Measurements from ENCODE around the gene MEP1B.
A peak's percentile ranks its signal among the peaks of the same experiment; 100 is the strongest.
"Not testable (repeated sequence)": the region's sequence is repeated elsewhere in the genome, so short reads cannot be mapped to it uniquely, and the experiment has no call there.

The MEP1B gene

DNA sequence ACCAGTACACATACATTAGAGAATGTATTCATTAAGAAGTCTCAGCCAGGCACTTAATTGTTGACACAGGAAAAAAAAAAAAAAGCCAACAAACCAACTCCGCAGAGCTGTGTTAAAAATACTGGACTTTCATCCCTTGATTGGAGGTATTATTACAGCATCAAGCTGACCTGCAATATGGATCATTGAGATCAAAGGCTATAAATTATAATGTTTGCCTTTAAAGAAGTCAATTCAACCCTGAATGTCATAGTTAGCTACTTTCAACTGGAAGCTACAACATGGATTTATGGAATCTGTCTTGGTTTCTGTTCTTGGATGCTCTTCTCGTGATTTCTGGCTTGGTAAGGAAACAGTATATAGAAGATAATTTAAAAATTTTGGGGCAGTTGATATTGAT lies at the start of gene MEP1B:
Gene MEP1B, plus strand, starts transcription at position 250 of the 400 bp plus-strand sequence. Its CDS starts 32 bp downstream, at position 282.
- DNase-seq, result no peak

DNA sequence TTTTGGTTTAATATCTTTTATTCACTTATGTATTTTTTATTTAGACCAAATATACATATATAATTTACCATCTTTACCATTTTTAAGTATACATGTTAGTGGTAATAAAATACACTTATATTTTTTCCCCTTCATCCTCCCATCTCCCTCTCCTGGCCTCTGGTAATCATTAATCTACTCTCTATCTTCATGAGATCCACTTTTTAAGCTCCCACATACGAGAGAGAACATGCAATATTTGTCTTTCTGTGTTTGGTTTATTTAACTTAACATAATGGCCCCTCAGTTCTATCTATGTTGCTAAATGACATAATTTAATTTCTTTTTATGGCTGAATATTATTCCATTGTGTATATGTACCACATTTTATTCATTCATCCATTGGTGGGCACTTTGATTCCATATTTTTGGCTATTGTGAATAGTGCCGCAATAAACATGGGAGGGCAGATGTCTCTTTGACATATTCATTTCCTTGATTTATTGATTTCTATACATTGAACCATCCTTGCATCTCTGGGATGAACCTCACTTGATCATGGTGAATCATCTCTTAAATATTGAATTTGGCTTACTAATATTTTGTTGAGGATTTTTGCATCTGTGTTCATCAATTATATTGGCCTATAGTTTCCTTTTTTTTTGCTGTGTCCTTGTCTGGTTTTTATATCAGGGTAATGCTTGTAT lies 41.5 kb upstream of the MEP1B start:
- no peak for DNase-seq

DNA sequence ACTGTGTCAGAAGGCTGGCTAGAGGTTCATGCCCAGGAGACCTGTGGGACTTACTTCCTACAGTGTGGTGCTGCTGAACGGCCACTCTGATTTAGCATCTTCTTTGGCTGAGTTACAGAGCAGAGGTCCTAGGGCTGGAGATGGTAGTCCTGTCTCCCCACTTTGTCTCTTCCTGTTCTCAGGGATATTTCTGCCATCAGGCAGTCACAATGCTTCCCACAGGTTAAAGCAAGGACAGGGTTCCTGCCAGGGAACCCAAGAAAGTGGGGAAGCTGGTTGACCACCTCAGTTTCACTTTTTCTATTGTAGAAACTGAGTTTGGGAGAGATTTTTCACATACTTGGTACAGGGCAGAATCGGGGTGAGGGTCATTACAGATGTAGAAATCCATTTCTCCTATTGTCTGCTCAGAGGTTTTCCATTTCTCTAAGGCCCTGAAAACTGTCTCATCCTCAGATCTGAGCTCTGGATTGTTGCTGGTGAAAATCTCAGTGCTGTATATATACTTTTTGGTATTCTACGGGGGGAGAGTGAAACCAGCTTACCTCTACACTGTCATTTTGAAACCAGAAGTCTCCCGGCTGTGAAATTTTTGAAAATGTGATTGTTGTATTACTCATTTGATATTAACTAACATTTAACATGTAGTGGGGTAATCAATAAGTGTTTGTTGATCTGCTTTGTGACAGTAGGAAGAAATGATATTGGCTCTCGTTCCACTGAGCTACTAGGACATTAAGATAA lies 37.0 kb upstream of the MEP1B start:
- DNase-seq, result no peak

DNA sequence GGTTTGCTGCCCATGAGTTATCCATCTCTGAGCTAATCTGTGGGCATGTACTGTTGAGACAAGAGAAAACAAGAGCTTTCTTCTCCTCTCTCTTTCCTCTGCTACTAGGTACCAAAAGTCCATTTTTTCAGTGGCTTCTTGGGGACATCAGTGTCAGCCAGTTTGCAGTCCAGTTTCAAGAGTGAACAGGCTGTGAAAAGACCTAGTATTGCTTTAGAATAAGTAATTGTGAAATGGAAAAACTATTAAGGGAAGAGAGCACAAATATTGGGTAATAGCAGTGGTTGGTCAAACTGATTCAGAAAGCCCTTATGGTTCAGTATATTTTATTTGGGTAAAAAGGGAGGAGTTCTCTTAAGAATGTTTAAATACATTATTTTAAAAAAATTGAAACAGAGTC lies 33.0 kb upstream of the MEP1B start:
- no peak for DNase-seq

DNA sequence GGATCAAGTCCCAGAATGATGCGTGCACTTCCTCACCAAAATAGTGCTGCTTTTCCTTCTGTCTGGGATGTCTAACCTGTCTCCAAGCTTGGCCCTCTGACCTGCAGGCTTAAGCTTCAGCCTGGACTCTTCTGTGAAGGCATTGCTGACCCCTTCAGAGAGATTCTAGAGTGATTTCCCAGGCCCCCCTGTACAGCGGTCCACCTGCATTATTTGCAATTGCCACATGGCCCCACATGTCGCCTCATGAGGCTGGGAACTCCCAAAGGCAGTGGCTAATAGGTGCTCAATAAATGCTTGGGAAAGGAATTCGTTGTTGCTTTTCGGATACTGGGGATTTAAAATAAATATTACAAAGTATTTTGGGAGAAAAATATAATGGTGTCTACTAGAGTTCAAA lies 32.3 kb upstream of the MEP1B start:
- no peak for DNase-seq

DNA sequence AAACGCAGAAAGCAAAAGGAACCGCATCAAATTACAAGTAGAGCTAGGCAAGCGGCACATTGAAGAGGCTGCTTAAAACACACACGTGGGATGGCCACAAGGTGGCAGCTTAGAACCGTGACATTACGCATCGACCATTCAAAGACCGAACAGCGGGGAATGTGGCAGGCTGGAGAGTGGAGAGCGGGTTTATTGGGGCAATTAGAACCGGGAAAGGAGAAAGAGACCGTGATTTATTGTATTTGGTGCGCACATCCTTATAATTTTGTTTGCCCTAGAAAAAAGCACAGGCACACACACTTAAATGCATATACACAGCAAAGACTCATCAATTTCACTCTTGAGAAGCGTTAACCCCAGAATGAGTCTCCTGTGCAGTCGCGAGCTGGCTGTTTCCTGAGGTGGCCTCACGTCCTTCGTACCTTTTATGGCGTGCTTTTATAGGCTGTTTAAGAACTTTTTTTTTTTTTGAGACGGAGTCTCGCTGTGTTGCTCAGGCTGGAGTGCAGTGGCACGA lies 31.7 kb upstream of the MEP1B start:
- DNase-seq, result peak; percentile 94

DNA sequence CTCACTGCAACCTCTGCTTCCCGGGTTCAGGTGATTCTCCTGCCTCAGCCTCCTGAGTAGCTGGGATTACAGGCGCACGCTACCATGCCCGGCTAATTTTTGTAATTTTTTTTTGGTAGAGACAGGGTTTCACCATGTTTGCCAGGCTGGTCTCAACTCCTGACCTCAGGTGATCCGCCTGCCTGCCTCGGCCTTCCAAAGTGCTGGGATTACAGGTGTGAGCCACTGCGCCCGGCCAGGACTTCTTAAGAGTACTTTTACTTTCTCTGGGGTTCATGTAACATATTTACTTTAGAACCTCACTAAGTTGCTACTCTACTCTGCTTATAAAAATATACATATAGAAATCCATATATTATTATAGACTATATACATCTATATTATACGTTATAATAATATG lies 31.2 kb upstream of the MEP1B start:
- not testable (repeated sequence) for DNase-seq

DNA sequence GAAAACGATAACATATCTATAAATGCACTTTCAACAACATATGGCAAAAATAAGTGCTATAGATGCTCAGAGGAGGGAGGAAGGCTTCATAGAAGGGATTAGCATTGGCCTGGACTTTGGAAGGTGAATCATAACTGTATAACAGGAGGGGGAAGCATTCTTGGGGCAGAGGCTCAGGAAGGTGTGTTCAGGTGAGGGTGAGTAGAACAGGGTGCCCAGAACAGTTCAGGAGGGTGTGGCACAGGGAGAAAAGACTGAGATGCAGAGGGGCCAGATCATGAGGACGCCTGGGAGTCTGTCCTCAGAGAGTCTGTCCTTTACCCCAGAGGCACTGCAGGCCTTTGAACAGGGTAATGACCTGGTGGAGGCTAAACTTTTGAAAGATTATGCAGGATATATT lies 29.3 kb upstream of the MEP1B start:
- DNase-seq, result no peak

DNA sequence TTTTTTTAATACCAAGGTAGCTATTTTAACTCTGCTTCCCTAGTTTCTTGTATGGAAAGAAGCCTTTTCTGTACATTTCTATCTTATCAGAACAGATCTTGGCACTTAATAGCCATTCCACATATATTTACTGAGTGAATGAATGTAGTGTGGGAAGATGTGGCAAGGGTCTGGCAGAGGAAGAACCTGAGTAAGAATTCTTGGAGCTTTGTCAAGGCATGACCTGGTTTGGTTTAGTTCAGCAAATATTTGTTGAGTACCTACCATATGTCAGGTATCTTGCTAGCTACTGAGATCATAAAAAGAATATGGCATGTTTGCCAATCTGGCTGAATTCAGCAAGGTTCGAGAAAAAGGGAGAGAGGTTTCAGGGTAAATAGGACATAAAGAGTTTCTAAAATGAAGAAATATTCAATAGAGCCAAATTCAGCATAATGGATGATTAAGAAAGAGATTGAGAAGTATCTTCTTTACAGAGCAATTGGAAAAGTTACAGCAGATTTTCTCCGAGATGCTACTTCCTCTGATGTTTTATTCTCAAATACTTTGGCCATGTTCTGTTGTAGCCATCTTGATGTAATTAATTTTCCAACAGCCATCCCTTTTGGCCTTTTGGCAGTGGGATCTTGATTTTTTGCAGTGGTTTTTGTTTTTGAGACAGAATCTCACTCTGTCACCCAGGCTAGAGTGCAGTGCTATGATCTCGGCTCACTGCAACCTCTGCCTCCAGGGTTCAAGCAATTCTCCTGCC lies 21.7 kb upstream of the MEP1B start:
- no peak for DNase-seq

DNA sequence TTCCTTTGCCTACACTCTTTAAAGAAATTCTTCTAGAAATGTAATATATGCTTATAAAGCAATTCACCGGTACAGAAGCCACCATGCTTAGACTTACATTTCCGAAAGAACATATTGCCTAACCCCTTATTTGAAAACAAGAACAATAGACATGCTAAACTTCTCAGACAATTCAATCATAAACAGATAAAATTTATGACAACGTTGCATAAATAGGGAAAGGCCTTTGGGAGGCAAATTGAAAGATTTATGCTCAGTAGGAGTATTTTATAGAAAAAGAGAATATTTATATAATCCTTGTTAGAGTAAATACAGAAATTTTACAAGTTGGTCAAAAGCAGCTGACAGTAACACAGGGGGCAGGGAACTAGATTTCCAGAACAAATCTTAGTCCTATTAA lies 16.2 kb upstream of the MEP1B start:
- no peak for DNase-seq

DNA sequence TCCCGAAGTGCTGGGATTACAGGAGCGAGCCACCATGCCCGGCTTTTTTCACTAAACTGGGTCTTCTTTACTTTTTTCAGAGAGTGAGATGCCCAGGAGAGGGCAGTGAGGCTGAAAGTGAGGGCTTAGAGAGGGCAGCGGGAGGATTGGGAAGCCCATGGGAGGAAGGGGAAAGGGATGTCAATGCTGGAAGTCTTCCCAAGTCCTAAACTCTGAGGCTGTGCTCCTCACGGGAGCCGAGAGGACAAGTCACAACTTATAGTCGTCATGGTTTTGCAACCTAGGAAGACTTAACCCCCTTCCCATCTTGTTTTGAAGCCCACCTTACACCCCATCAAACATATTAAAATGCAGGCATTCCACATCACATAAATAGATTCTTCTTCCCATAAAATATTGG lies 15.1 kb upstream of the MEP1B start:
- no peak for DNase-seq

DNA sequence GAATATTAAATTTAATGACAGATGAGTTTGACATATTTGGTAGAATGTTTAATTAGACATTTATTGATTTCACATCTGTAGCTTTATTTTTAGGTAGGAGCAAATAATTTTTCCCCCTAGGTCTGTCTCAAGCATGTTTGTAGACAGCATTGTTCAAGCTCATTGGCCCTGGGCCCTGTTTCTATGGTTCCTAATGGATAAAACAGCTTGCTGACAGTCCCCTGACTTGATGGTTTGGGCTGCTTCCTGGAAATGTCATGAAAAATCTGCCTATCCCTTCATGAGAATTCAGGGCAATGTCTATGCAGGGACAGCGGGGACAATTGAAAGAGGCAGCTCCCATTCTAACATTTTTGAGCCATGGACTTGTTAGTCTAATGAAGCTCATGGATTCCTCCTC lies 14.6 kb upstream of the MEP1B start:
- DNase-seq, result no peak

DNA sequence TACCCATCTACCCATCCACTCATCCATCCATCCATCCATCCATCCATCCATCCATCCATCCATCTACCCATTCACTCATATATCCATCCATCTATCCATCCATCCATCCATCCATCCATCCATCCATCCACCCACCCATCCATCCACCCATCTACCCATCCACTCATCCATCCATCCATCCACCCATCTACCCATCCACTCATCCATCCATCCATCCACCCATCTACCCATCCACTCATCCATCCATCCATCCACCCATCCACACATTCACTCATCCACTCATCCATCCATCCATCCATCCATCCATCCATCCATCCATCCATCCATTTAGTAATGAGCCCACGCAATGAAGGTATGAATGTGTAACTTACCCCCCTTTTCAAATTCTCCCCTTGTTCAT lies 13.1 kb upstream of the MEP1B start:
- DNase-seq, result not testable (repeated sequence)

DNA sequence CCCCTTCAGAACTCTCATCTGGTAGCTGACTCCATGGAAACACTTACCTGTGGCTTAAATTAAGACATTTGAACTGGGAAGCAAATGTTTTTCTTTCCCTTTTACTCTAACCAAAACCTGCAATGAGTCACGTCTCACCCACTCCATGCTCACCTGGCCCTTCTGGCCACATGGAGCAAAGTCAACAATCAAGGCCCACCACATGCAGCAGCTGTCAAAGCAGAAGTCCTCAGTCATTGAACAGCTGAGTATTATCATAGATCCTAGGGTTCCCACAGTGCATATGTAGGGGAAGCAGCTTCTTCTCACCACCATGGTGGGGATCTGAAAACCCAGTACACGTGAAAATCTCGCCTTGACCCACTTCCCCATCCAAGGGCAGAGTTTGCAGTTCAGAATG lies 12.3 kb upstream of the MEP1B start:
- no peak for DNase-seq

DNA sequence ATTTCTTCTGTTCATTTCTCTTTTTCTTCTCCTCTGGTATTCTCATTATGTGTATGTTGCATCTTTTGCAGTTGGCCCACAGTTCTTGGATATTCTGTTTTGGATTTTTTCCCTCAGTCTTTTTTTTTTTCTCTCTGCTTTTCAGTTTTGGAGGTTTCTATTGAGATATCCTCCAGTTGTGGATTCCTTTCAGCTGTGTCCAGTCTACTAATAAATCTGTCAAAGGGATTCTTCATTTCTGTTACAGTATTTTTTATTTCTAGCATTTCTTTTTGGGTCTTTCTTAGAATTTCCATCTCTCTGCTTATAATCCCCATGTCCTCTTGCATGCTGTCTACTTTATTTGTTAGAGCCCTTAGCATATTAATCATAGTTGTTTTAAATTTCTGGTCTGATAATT lies 6.3 kb upstream of the MEP1B start:
- no peak for DNase-seq

DNA sequence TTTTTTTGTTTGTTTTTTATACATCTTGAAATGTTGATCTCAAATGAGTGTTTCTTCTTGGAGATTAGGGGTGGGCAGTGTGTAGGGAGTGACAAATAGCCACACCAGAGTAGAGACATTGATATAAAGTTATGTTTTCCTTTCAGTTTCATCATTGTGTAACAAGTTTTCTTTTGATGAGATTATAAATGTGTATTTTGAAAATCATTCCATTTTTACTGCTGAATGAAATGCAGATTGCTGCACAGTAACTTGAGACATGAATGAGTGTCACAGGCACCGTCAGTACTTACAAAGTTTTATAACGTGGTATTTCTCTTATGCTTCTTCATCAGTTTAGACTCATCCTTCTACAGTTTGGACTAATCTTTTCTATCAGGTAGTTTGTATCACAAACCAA lies 370 bp downstream of the MEP1B start:
- DNase-seq, result no peak

DNA sequence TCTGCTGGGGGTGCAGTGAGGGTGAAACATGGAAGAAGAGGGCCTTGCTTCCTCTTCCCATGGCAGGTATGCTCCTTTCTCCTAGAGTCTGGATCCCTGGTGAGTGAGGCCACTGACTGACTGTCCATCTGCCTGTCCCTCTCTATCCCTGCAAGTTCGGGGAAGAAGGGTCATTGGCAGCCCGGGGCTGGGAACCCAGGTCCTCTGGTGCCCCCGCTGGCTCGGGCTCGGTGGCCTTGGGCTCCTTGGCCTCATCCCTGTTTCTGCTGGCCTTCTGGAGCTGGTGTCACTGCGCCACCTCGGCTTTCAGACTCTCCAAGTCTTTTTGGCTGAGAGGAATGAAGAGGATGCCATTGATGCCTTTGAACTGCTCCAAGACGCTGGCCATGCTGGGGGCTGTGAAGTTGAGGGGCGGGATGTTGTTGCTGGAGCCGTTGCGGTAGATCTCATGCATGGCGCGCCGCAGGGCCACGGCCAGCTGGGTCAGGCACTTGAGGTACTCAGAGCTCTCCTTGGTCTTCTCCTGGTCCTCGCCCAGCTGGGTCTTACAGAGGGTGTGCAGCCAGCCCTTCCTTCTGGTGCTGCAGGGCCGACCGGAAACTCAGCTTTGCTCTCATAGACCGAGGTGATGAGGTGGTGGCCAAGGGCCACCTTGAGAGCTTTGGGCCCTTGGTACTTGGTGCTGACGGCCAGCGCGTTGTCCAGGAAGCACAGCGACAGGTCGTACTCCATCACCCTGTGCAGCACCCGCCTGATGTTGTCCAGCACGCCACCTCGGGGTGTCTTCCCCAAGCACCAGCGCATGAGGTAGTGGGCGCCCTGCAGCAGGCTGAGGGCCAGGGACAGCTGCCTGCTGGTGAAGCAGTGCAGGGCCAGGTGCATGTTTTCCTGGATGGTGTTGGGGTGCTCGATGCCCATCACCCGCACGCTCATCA lies 6.3 kb downstream of the MEP1B start:
- no peak for DNase-seq

DNA sequence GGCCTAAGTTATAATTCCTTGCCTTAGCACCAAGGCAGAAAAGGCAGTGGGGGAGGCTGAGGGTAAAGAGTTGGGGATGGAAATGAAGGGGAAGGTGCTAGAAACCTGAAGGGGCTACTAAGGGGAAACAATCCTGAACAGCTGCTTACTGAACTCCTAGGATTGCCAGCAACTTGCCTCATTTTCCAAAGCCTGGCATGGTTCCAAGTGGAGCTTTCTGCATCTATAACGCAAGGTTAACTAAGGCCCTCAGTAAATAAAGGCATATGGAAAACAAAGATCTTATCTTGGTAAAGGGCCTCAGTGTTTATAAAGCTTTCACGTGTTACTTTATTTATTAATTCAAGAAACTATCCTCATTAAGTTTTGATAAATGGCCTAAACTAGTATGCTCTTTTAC lies 10.9 kb downstream of the MEP1B start:
- DNase-seq, result no peak

DNA sequence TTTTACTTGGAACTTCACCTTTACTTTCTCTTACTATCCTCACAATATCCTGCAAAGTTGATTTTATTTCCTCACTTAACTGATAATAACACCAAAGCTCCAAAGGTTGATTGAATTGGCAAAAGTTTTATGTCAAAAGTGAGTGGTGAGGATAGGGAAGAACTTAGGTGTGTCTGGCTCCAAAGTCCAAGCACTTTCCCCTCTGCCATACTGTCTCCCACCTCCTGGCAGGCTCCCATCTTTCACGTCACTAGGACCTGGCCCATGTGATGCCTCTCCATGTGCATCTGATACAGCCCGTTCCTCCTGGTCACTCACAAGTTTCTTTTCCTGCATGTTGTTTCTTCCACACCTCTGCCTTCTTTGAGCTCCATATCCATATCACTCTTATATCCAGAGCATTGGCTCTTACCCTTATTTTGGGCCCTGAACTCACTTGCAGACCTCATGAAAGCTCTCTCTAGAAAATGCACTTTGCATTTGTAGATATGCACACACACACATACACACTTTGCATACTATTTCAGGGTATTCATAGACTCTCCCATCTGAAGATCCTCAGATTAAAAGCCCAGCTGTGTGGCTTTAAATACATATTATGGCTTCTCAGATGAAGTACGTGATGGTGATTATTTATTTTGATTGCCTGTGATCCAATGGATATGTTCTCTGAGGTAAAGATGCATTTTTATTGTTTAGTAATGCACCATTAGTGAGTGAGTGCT lies 12.3 kb downstream of the MEP1B start:
- no peak for DNase-seq

DNA sequence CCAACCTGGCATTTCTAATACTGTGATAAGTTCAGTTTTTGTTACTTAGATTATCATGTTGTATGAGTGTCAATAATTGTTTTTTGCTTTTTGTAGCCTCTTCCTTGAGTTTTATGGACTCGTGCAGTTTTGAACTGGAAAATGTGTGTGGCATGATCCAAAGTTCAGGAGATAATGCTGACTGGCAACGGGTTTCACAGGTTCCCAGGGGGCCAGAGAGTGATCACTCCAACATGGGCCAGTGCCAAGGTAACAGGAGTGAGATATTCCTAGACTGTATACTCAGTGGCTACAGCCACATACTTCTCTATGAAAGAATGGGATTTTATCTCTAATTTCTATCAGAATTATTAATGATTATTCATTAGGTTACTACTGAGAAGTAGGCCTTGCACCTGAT lies 18.2 kb downstream of the MEP1B start:
- DNase-seq, result no peak

DNA sequence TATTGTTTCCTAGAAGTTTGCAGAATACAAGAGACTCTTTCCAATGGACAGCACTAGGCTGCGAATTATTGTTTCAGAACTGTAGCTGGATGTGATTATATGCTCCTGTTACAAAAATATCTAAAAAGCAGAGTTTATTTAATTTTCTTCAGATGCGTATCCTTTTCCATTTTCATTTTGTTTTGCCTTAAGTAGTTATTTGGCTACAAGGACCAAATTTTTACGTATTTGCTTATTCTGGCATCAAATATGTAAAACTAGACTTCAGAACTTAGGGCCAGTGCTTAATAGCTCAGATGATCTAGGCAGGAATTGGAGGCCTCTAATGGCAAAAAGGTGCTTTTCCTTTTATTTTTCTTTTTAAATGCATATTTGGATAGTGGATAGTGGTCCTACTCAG lies 18.7 kb downstream of the MEP1B start:
- no peak for DNase-seq

Measured in islet precursor cell (in vitro differentiated cells).